ENCODE measurements around the gene MAMDC4.
A peak's percentile ranks its signal among the peaks of the same experiment; 100 is the strongest.
"Not testable (repeated sequence)": the region's sequence is repeated elsewhere in the genome, so short reads cannot be mapped to it uniquely, and the experiment has no call there.

Gene MAMDC4

DNA sequence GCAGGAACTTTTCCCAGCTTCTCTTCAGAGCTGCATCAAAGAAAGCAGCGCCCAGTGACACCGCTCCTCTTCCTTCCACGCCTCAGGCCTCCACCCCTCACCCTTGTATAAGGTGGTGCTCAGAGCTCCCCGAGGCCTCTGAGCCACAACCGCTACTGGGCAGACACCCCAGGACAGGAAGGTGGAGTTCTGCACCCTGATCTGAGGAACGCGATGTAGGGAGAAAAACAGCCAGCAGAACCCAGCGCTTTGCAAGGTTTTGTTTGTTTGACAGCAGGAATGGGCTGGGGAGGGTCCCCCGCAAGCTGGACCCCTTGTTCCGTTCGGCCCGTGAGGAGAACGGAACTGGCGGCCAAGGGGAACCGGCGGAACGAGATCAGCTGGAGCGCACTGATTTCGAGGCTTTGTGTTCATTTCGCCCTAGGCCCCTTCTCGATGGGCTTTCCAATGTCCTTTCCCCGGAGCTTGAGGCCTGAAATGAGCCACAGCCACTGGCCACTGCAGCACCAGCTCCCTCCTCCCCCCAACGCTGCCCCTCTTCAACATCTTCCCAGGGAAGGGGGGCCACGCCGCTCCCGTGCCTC is 9.8 kb downstream of the MAMDC4 start:
- in situ Hi-C loops (cut with HindIII; ENCODE audit: low sequenced_read_pairs) = no loop called here
- H3K4me3 ChIP-seq (ENCODE audit: low read depth, low read length) = no peak overlapping the region
- no peak for TF ChIP-seq CTCF (IDR thresholded peaks at IDR 0.05; ENCODE audit: low read depth, low read length, missing control alignments)
- DNase-seq (ENCODE audit: low read depth) = no peak

DNA sequence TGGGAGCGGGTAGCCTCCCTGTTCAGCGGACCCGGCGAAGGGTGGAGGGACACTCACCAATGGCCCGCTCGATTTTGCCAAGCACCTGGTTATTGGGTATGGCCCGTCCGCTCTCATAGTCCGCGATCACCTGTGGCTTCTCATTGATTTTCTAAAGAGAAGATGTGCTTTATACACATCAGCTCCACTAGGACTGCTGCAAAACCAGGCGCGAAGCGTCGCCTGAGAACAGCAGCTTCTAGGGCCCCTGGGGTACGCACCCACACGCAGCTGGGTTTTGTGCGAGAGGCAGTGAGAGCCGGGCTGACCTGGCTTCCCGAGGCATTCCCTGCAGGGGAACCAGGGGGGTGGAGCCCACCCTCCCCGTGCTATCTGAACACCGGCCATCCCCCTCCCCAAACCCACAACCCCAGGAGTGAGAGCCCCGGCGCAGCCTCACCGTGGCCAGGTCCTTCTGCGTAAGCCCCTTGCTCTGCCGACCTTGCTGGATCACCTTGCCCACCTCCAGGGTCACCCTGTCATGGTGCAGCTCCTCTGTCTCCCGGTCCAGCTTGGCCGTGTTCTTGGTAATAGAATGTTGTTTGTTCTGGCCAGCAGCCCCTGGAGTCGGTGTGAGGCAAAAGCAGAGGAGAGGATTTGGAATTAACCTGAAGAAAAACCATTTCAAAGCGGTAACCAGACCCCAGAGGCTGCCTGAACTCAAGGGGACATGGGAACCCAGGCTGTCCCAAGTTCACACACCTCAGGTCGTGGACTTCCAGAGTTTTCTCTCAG is 10.9 kb downstream of the MAMDC4 start:
- DNase-seq (ENCODE audit: low read depth) = no peak
- H3K4me3 ChIP-seq (ENCODE audit: low read depth, low read length) = no peak overlapping the region
- TF ChIP-seq CTCF (IDR thresholded peaks at IDR 0.05; ENCODE audit: low read depth, low read length, missing control alignments) = no peak
- in situ Hi-C loops (cut with HindIII; ENCODE audit: low sequenced_read_pairs) = no loop called here

DNA sequence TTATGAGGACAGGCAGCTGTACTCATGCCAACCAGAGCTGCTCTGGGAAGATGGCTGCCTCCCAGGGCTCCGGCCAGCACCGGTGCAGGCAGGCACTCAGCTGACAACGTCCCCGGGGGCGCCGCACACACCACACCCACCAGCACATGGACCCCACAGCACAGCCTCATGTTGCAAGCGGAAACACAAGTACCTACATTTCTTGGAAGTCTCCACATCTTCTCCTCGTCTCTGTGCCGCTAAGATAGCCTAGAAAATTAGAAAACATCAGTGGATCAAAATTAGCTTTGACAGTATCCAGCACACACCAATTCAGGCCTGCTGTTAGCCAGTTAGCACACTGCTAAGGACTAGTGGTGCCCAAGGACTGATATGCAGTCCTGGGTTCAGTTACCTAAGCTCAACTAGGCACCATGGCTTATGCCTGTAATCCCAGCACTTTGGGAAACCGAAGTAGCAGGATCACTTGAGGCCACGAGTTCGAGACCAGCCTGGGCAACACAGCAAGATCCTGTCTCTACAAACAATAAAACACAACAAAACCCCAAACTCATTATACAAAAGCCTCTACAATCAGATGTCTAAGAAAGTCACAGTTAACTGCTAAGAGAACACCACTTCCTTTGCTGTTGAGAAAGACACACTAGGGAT is 11.6 kb downstream of the MAMDC4 start:
- TF ChIP-seq CTCF (IDR thresholded peaks at IDR 0.05; ENCODE audit: low read depth, low read length, missing control alignments) = no peak
- no peak for DNase-seq (ENCODE audit: low read depth)
- in situ Hi-C loops (cut with HindIII; ENCODE audit: low sequenced_read_pairs) = no loop called here
- H3K4me3 ChIP-seq (ENCODE audit: low read depth, low read length) = no peak overlapping the region

DNA sequence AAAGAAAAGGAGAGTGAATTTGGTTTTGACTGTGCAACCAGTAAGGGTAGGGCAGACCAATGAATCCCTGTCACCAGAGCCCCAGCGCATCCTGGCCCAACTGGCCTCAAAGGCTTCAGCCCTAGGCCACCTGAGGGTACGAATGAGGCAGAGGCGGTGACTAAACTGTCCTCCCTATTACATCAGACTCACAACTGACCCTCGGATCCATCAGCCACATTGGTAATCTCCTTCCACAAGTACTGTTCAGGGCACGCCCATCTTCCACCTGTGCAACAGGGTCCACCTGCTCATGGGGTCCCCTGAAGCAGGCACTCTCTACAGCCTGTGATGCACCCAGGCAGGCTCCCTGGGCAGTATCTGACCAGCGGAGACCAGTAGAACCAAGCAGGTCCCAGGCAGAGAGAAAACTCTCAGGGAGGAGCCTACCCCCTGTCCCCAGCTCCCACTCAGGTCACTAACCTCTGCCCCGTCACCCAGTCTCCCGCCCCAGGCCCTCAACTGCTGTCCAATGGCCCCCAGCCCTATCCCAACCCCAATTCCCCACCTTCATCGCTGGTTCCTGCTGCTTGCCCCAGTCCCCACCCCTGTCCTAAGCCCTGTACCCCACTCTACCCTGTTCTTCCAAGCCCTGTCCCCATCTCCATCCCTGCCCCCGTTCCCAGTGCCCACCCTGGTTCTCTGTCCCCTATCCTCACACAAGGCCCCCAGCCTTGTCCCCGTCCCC is 13.1 kb downstream of the MAMDC4 start:
- TF ChIP-seq CTCF (IDR thresholded peaks at IDR 0.05; ENCODE audit: low read depth, low read length, missing control alignments) = no peak
- DNase-seq (ENCODE audit: low read depth) = no peak
- peak overlapping the region; percentile 80 for H3K4me3 ChIP-seq (ENCODE audit: low read depth, low read length)
- in situ Hi-C loops (cut with HindIII; ENCODE audit: low sequenced_read_pairs) = no loop called here

GRCh38 chr9:136865768-136866103 is 13.6 kb downstream of the MAMDC4 start:
- in situ Hi-C loops (cut with HindIII; ENCODE audit: low sequenced_read_pairs) = no loop called here
- no peak for TF ChIP-seq CTCF (IDR thresholded peaks at IDR 0.05; ENCODE audit: low read depth, low read length, missing control alignments)
- peak overlapping the region; percentile 80 for H3K4me3 ChIP-seq (ENCODE audit: low read depth, low read length)
- DNase-seq (ENCODE audit: low read depth) = no peak

GRCh38 chr9:136866898-136867421 is 14.8 kb downstream of the MAMDC4 start:
- DNase-seq (ENCODE audit: low read depth); in situ Hi-C loops (cut with HindIII; ENCODE audit: low sequenced_read_pairs): not testable (repeated sequence)
- peak overlapping the region; percentile 80 for H3K4me3 ChIP-seq (ENCODE audit: low read depth, low read length)
